GM10266 (cell line): ENCODE data around the gene MCOLN1.

ENCODE experiments used
- DNase-seq: peaks from one replicate; pipeline ENCODE4 v3.0.0; 2012; ENCODE audit errors: extremely low spot score
- TF ChIP-seq, protein P1 (sequence below): IDR thresholded peaks from 2 replicates; pipeline ENCODE4 v1.5.1; 2012; ENCODE audit warnings: mild to moderate bottlenecking, low read depth; ENCODE audit not compliant: control insufficient read depth, insufficient read depth; ENCODE audit errors: missing control alignments

The MCOLN1 gene

DNA sequence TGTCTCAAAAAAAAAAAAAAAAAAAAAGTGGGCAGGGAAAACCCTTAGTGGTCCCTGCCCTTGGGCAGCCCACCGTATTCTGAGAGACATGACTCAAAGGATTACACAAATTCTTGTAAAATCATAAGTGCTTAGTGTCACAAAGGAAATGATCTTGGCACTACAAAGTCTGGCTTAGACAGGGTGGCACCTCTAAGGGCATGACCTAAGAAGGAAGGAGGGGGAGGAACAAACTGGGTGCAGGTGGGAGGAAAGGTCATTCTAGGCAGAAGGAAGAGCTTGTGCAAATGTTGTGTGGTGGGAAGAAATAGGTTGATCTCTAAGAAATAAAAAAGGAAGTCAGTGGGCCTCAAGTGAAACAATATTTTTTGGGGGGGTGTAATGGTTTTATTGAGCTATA, 23.5 kb downstream of the MCOLN1 start:
- no peak for DNase-seq
- TF ChIP-seq, protein P1, sequence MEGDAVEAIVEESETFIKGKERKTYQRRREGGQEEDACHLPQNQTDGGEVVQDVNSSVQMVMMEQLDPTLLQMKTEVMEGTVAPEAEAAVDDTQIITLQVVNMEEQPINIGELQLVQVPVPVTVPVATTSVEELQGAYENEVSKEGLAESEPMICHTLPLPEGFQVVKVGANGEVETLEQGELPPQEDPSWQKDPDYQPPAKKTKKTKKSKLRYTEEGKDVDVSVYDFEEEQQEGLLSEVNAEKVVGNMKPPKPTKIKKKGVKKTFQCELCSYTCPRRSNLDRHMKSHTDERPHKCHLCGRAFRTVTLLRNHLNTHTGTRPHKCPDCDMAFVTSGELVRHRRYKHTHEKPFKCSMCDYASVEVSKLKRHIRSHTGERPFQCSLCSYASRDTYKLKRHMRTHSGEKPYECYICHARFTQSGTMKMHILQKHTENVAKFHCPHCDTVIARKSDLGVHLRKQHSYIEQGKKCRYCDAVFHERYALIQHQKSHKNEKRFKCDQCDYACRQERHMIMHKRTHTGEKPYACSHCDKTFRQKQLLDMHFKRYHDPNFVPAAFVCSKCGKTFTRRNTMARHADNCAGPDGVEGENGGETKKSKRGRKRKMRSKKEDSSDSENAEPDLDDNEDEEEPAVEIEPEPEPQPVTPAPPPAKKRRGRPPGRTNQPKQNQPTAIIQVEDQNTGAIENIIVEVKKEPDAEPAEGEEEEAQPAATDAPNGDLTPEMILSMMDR: no peak

DNA sequence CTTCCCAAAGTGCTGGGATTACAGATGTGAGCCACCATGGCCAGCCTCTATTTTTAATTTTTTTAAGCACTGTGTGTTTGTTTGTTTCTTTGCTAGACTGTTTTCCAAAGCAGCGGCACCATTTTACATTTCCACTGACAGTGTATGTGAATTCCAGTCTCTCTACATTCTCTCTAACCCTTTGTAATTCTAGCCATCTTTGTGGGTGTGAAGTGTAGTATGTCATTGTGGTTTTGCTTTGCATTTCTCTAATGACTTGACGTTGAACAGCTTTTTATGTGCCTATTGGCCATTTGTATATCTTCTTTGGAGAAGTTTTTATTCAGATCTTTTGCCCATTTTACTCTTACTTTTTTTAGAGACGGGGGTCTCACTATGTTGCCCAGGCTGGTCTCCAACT, 24.7 kb downstream of the MCOLN1 start:
- DNase-seq: no peak
- TF ChIP-seq, protein P1: no peak

DNA sequence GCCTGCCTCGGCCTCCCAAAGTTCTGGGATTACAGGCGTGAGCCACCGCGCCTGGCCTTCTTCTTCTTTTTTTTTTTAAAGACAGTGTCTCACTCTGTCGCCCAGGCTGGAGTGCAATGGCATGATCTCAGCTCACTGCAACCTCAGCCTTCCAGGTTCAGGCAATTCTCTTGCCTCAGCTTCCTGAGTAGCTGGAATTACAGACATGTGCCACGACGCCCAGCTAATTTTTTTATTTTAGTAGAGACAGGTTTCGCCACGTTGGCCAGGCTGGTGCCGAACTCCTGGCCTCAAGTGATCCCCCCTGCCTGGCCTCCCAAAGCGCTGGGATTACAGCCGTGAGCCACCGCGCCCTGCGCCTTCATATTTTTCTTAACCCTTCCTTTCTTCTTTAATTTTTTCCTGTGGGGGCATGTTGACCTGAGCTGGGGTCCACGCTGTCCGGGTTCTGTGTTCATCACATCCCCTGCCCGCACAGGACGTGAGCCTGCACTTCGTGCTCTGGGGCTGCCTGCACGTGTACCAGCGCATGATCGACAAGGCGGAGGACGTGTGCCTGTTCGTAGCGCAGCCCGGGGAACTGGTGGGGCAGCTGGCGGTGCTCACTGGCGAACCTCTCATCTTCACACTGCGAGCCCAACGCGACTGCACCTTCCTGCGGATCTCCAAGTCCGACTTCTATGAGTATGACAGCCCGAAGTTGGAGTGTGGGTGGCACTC, 27.2 kb downstream of the MCOLN1 start:
- TF ChIP-seq, protein P1: no peak
- DNase-seq: no peak

DNA sequence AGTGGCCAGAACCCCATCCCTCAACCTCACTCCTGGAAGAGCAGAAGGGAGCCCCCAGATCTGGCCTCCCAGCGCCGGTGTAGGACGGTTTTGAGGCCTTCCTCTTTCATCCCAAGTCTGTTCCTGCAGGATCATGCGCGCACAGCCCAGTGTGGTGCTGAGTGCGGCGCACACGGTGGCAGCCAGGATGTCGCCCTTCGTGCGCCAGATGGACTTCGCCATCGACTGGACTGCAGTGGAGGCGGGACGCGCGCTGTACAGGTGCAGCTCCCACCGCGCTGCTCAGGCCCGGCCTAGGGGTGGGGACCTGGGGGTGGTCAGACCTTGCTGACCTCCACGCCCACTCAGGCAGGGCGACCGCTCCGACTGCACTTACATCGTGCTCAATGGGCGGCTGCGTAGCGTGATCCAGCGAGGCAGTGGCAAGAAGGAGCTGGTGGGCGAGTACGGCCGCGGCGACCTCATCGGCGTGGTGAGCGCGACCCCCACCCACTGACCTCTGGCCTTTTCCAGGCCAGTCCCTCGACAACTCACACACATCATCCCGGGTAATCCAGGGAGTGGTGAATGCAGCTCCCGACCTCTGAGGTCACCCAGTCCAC, 27.8 kb downstream of the MCOLN1 start:
- TF ChIP-seq, protein P1: no peak
- DNase-seq: no peak

DNA sequence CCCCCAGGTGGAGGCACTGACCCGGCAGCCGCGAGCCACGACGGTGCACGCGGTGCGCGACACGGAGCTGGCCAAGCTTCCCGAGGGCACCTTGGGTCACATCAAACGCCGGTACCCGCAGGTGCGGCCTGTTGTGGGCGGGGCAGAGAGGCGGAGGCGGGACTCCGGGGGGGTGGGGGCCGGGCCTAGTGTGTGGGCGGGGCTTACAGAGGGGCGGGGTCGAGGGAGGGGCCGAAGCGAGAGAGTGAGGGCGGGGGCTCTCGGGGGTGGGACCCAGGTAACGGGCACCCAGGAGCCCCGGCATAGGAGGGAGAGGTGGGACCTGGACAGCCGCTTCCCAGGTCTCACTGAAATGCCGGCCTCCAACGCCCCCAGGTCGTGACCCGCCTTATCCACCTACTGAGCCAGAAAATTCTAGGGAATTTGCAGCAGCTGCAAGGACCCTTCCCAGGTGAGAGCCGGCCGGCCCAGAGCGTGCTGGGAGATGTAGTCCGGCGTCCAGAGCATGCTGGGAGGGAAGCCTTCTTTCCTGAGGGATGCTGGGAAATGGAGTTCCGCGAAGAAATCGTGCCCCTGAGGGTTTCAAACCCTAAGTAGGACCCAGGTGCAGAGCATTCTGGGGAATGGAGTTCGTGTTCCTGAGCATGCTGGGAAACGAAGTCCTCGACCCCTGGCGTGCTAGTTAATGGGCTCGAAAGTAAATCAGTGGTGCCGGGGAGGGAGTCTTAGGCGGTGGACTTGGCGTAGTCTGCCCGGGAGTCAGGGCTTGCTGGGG, 28.8 kb downstream of the MCOLN1 start:
- DNase-seq: peak; percentile 78
- TF ChIP-seq, protein P1: no peak

DNA sequence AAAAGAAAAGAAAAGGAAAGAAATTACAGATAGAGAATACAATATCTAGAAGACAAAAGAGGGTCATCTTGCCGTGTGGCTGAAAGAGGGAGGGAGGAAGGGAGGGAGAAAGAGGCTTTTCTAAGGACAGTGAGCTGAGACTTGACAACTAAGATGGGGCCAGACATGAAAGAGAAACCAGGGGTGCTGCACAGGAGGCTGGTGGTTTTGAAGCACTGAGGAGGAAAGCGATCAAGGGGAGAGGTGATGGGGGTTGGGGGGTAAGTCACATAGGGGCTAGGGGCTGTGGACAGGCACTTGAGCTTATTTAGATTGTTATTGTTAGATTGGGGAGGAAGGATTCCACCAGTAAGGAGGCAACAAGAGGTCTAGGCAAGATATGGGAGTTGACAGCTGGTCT, 30.4 kb downstream of the MCOLN1 start:
- DNase-seq: peak; percentile 65
- TF ChIP-seq, protein P1: no peak
